T1000 (cell line): ENCODE data around the gene PIGO.
A peak's percentile ranks its signal among the peaks of the same experiment; 100 is the strongest.

Experiments used
- DNase-seq: peaks from one replicate; lab custom pipeline; 2025; ENCODE audit warnings: mixed read lengths; lab: John Stamatoyannopoulos, UW

PIGO gene

GRCh38 chr9:35096035-35096849, at the start of gene PIGO:
Gene PIGO, minus strand, starts transcription at chr9:35096591. Its CDS starts 1,026 bp downstream, at chr9:35095565.
- DNase-seq: peak; percentile 69

- DNase-seq: no peak
These were observed 45.6 kb upstream of the PIGO start for GRCh38 chr9:35142037-35142436.

- DNase-seq: no peak
These were observed 43.7 kb upstream of the PIGO start for GRCh38 chr9:35140093-35140492.

GRCh38 chr9:35136866-35137265, 40.5 kb upstream of the PIGO start:
- DNase-seq: no peak

- DNase-seq: no peak
These were observed 39.6 kb upstream of the PIGO start for GRCh38 chr9:35135988-35136387.

- DNase-seq: no peak
These were observed 38.5 kb upstream of the PIGO start for GRCh38 chr9:35134920-35135319.

- DNase-seq: peak; percentile 53
These were observed 20.6 kb upstream of the PIGO start for GRCh38 chr9:35116898-35117551.

- no peak for DNase-seq
These were observed 20.1 kb upstream of the PIGO start for GRCh38 chr9:35116539-35116897.

- peak; percentile 92 for DNase-seq
These were observed 19.5 kb upstream of the PIGO start, which contains the start of gene ATOSB for GRCh38 chr9:35115680-35116538. Gene ATOSB, minus strand, starts transcription at chr9:35115862. Its CDS starts 7,588 bp downstream, at chr9:35108274.

- DNase-seq: no peak
These were observed 18.6 kb upstream of the PIGO start for GRCh38 chr9:35114840-35115628.

GRCh38 chr9:35114113-35114839, 17.9 kb upstream of the PIGO start:
- DNase-seq: peak; percentile 71

- DNase-seq: no peak
These were observed 16.0 kb upstream of the PIGO start for GRCh38 chr9:35112257-35113020.

GRCh38 chr9:35111001-35111933, 14.9 kb upstream of the PIGO start:
- DNase-seq: peak; percentile 85

GRCh38 chr9:35110327-35110761, 14.0 kb upstream of the PIGO start:
- no peak for DNase-seq

GRCh38 chr9:35108946-35109575, 12.7 kb upstream of the PIGO start:
- DNase-seq: no peak

- DNase-seq: no peak
These were observed 12.1 kb upstream of the PIGO start for GRCh38 chr9:35108461-35108860.

- DNase-seq: no peak
These were observed 11.2 kb upstream of the PIGO start for GRCh38 chr9:35107297-35108290.
